PC-3 (cell line): ENCODE data around the gene TACC2. TPM values are rescaled to one million over a fixed set of nuclear protein-coding genes. Genes with fewer than 3 reads are reported as not detected.

Source experiments
- ATAC-seq: fragments of 200-7000 bp; cut with Tn5 transposase; 2 replicates; pipeline ENCODE4 v1.9.1; 2020; ENCODE audit warnings: mild to moderate bottlenecking, moderate library complexity
- BruUV-seq: library from RNA; stranded (reverse); fragments of 400-500 nt; replicated peaks from 2 replicates; lab custom pipeline; 2021; lab: Mats Ljungman, UMichigan
- CTCF ChIA-PET: fragments of 300-600 bp; sonication (Branson Sonifier 250); formaldehyde crosslinking; loops from one replicate; lab custom pipeline; 2022; ENCODE audit warnings: antibody characterized with exemption; lab: Charles Lee
- POLR2A ChIA-PET: fragments of 300-600 bp; sonication (Branson Sonifier 250); formaldehyde crosslinking; loops from one replicate; lab custom pipeline; 2022; ENCODE audit warnings: antibody characterized with exemption; ENCODE audit not compliant: unreplicated experiment; lab: Charles Lee
- DNase-seq: peaks from one replicate; pipeline ENCODE4 v3.0.0-alpha.2; 2015
- H2AFZ ChIP-seq: fragments of 300-600 bp; sonication (generic); 2 replicates; pipeline ENCODE4 v1.6.0; 2016; ENCODE audit warnings: antibody characterized with exemption, low read length
- H3F3A ChIP-seq: fragments of 300-600 bp; sonication (generic); one replicate; pipeline ENCODE4 v1.6.0; 2017; ENCODE audit warnings: antibody characterized with exemption, low read length, control low read depth, mild to moderate bottlenecking; ENCODE audit not compliant: unreplicated experiment
- H3K27ac ChIP-seq: fragments of 300-600 bp; sonication (generic); 2 replicates; pipeline ENCODE4 v1.5.1; 2016; ENCODE audit warnings: mild to moderate bottlenecking, low read length
- H3K27me3 ChIP-seq: fragments of 300-600 bp; sonication (generic); 2 replicates; pipeline ENCODE4 v1.6.1; 2016; ENCODE audit warnings: low read length, mixed read lengths
- H3K36me3 ChIP-seq: fragments of 300-600 bp; sonication (generic); 2 replicates; pipeline ENCODE4 v1.6.1; 2016; ENCODE audit warnings: low read depth, mixed run types, low read length, mixed read lengths
- H3K4me1 ChIP-seq: fragments of 300-600 bp; sonication (generic); 2 replicates; pipeline ENCODE4 v1.5.1; 2016; ENCODE audit warnings: low read length; ENCODE audit not compliant: insufficient read depth
- H3K4me2 ChIP-seq: fragments of 300-600 bp; sonication (generic); 2 replicates; pipeline ENCODE4 v1.6.0; 2016; ENCODE audit warnings: low read length
- H3K4me3 ChIP-seq: fragments of 300-600 bp; sonication (generic); 2 replicates; pipeline ENCODE4 v1.5.1; 2016; ENCODE audit warnings: mild to moderate bottlenecking, low read length, mixed read lengths
- H3K79me2 ChIP-seq: fragments of 300-600 bp; sonication (generic); 2 replicates; pipeline ENCODE4 v1.6.1; 2017; ENCODE audit warnings: low read length, mixed read lengths
- H3K9ac ChIP-seq: fragments of 300-600 bp; sonication (generic); 2 replicates; pipeline ENCODE4 v1.6.0; 2016; ENCODE audit warnings: mild to moderate bottlenecking, low read length
- H3K9me2 ChIP-seq: fragments of 300-600 bp; sonication (generic); replicated peaks from 2 replicates; pipeline ENCODE4 v1.6.1; 2016; ENCODE audit warnings: mixed run types, low read length, mixed read lengths
- H3K9me3 ChIP-seq: fragments of 300-600 bp; sonication (generic); 2 replicates; pipeline ENCODE4 v1.6.1; 2016; ENCODE audit warnings: low read length, mixed read lengths
- H4K20me1 ChIP-seq: fragments of 300-600 bp; sonication (generic); 2 replicates; pipeline ENCODE4 v1.6.1; 2016; ENCODE audit warnings: low read length, mixed read lengths
- CTCF ChIP-seq: fragments of 300-600 bp; sonication (generic); conservative IDR thresholded peaks from 2 replicates; pipeline ENCODE4 v1.5.1; 2017; ENCODE audit warnings: antibody characterized with exemption, low read depth, mild to moderate bottlenecking, low read length
- EZH2 ChIP-seq: fragments of 300-600 bp; sonication (generic); IDR thresholded peaks from one replicate; pipeline ENCODE4 v1.6.1; 2017; ENCODE audit warnings: antibody characterized with exemption, mild to moderate bottlenecking, low read length; ENCODE audit not compliant: unreplicated experiment
- EZH2phosphoT487 ChIP-seq: fragments of 300-600 bp; sonication (generic); IDR thresholded peaks from 2 replicates; pipeline ENCODE4 v1.6.1; 2018; ENCODE audit warnings: mild to moderate bottlenecking, antibody characterized with exemption, low read length, borderline replicate concordance
- intact Hi-C: fragments of 100-400 bp; cut with micrococcal nuclease; formaldehyde crosslinking; loops from 2 replicates; pipeline ENCODE4 v1.9.0; 2023
- total RNA-seq: library from RNA; depleted of rRNA; stranded (reverse); fragments of >200 nt; gene quantifications from 2 replicates; pipeline ENCODE4 v1.2.3, GENCODE V29; 2014

Gene TACC2
- total RNA-seq, 1 experiment from 2014 or later, result 31.7 TPM

GRCh38 chr10:122255509-122256301, 266.7 kb downstream of the TACC2 start:
- H4K20me1 ChIP-seq, result no peaks in the 10 kb centered on the region
- no peaks in the 10 kb centered on the region for H3K4me1 ChIP-seq
- BruUV-seq, result no TSS peak
- POLR2A ChIA-PET, result interaction anchor here (0.6 kb wide), 1 partner anchor 118 kb away, joined by 3 read pairs; no protein-coding TSS in a partner anchor
- peaks cover 3% of the 10 kb centered on the region for H3K36me3 ChIP-seq
- no peaks in the 10 kb centered on the region for H3F3A ChIP-seq
- CTCF ChIA-PET, result no interaction called here
- H3K4me2 ChIP-seq, result no peak overlapping the region
- H3K9me2 ChIP-seq, result no peaks in the 10 kb centered on the region
- H3K27me3 ChIP-seq, result no peaks in the 10 kb centered on the region
- H3K9me3 ChIP-seq, result no peaks in the 10 kb centered on the region
- TF ChIP-seq EZH2phosphoT487, result no peak
- no peak for TF ChIP-seq CTCF
- no peak for TF ChIP-seq EZH2
- H3K4me3 ChIP-seq, result no peak overlapping the region
- intact Hi-C loops, result no loop called here
- H3K27ac ChIP-seq, result no peak overlapping the region
- ATAC-seq (no peak), DNase-seq (no peak)
- H3K9ac ChIP-seq, result no peak overlapping the region
- no peaks in the 10 kb centered on the region for H3K79me2 ChIP-seq
- no peak overlapping the region for H2AFZ ChIP-seq

GRCh38 chr10:122257041-122257440, 268.1 kb downstream of the TACC2 start:
- intact Hi-C loops, result no loop called here
- no peak for ATAC-seq
- TF ChIP-seq EZH2phosphoT487 (no peak), CTCF (no peak), EZH2 (no peak)
- Histone ChIP-seq H3K36me3 (no peaks in the 10 kb centered on the region; the same call in 1 of the 2 replicates), H3F3A (no peaks in the 10 kb centered on the region), H3K9ac (no peak overlapping the region), H3K79me2 (no peaks in the 10 kb centered on the region), H3K9me3 (no peaks in the 10 kb centered on the region), H4K20me1 (no peaks in the 10 kb centered on the region), H3K4me2 (no peak overlapping the region), H3K4me1 (no peaks in the 10 kb centered on the region), H2AFZ (no peak overlapping the region), H3K9me2 (no peaks in the 10 kb centered on the region), H3K4me3 (no peak overlapping the region), H3K27me3 (no peaks in the 10 kb centered on the region), H3K27ac (no peak overlapping the region)
- no TSS peak for BruUV-seq
- ChIA-PET POLR2A (no interaction called here), CTCF (no interaction called here)
- DNase-seq, result no peak
